SU-DHL-6 (cell line): ENCODE data around the gene PPP1R12B.
"Not testable (repeated sequence)": the region's sequence is repeated elsewhere in the genome, so short reads cannot be mapped to it uniquely, and the experiment has no call there.

Experiments
- H2AFZ ChIP-seq: fragments of 200-600 bp; sonication (generic); 2 replicates; pipeline ENCODE4 v1.6.1; 2014; ENCODE audit warnings: low read depth, mild to moderate bottlenecking, moderate library complexity, mixed read lengths, antibody characterized with exemption, low read length; ENCODE audit not compliant: severe bottlenecking
- H3F3A ChIP-seq: fragments of 200-600 bp; shearing (Covaris generic); 2 replicates; pipeline ENCODE4 v1.6.0; 2016; ENCODE audit warnings: antibody characterized with exemption, mild to moderate bottlenecking; ENCODE audit not compliant: insufficient read depth
- H3K27ac ChIP-seq: fragments of 200-600 bp; sonication (generic); 2 replicates; pipeline ENCODE4 v1.5.1; 2016; ENCODE audit warnings: low read depth, mild to moderate bottlenecking, low read length, moderate library complexity, mixed read lengths
- H3K27me3 ChIP-seq: fragments of 200-600 bp; sonication (generic), shearing (Covaris generic); 2 replicates; pipeline ENCODE4 v1.6.0; 2014; ENCODE audit warnings: mild to moderate bottlenecking, low read length
- H3K36me3 ChIP-seq: fragments of 200-600 bp; sonication (generic); 2 replicates; pipeline ENCODE4 v1.6.1; 2014; ENCODE audit warnings: mild to moderate bottlenecking, low read length, mixed read lengths
- H3K4me2 ChIP-seq: fragments of 300-600, 200-600 bp; shearing (Covaris generic), sonication (generic); 2 replicates; pipeline ENCODE4 v1.6.0; 2014; ENCODE audit warnings: low read length, low read depth, mild to moderate bottlenecking; ENCODE audit not compliant: poor library complexity, severe bottlenecking
- H3K4me3 ChIP-seq: fragments of 200-600 bp; sonication (generic); 2 replicates; pipeline ENCODE4 v1.5.1; 2014; ENCODE audit warnings: antibody characterized with exemption, low read length, mild to moderate bottlenecking, mixed read lengths; ENCODE audit not compliant: insufficient read depth, poor library complexity, severe bottlenecking
- H3K79me2 ChIP-seq: fragments of 200-600 bp; sonication (generic); 2 replicates; pipeline ENCODE4 v1.6.1; 2014; ENCODE audit warnings: mild to moderate bottlenecking, low read length, moderate library complexity; ENCODE audit not compliant: insufficient read depth
- H3K9ac ChIP-seq: fragments of 200-600 bp; sonication (generic); 2 replicates; pipeline ENCODE4 v1.7.0; 2014; ENCODE audit warnings: mild to moderate bottlenecking, low read length
- H3K9me2 ChIP-seq: fragments of 200-600 bp; sonication (generic); replicated peaks from 2 replicates; pipeline ENCODE4 v1.6.1; 2014; ENCODE audit warnings: low read length; ENCODE audit not compliant: insufficient read depth
- H3K9me3 ChIP-seq: fragments of 200-600 bp; sonication (generic); 2 replicates; pipeline ENCODE4 v1.6.1; 2014; ENCODE audit warnings: low read length, mixed read lengths; ENCODE audit not compliant: insufficient read depth
- H4K20me1 ChIP-seq: fragments of 200-600 bp; sonication (generic); 2 replicates; pipeline ENCODE4 v1.6.1; 2014; ENCODE audit warnings: low read depth, mild to moderate bottlenecking, antibody characterized with exemption, low read length, moderate library complexity, mixed read lengths
- EZH2phosphoT487 ChIP-seq: fragments of 200-600 bp; sonication (generic), shearing (Covaris generic); conservative IDR thresholded peaks from 2 replicates; pipeline ENCODE4 v1.6.1; 2018; ENCODE audit warnings: mild to moderate bottlenecking, antibody characterized with exemption, low read length, moderate library complexity, mixed read lengths
- TF ChIP-seq, protein P1 (sequence below): fragments of 200-600 bp; sonication (generic); IDR thresholded peaks from one replicate; pipeline ENCODE4 v1.5.1; 2017; ENCODE audit warnings: antibody characterized with exemption, mild to moderate bottlenecking, low read length, moderate library complexity; ENCODE audit not compliant: insufficient read depth, poor library complexity, severe bottlenecking

PPP1R12B gene

DNA sequence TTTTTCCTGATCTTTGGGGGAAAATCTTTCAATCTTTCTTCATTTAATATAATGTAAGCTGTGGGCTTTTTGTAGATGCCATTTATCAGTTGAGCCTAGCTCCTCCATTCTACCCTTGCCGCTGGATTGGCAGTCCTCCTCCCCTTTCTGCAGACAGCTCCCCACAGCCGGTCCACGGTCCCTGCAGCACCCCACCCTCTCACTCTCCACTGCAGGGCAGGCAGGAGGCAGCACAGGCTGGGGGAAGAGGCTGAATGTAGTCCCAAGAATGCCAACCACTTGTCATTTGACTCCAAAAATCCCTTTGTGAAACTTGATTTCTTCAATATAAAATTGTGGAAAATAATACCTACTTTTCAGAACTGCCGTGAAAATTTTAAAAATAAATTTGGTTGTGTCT is 265.1 kb downstream of the PPP1R12B start:
- no peak overlapping the region for H3K9ac ChIP-seq

DNA sequence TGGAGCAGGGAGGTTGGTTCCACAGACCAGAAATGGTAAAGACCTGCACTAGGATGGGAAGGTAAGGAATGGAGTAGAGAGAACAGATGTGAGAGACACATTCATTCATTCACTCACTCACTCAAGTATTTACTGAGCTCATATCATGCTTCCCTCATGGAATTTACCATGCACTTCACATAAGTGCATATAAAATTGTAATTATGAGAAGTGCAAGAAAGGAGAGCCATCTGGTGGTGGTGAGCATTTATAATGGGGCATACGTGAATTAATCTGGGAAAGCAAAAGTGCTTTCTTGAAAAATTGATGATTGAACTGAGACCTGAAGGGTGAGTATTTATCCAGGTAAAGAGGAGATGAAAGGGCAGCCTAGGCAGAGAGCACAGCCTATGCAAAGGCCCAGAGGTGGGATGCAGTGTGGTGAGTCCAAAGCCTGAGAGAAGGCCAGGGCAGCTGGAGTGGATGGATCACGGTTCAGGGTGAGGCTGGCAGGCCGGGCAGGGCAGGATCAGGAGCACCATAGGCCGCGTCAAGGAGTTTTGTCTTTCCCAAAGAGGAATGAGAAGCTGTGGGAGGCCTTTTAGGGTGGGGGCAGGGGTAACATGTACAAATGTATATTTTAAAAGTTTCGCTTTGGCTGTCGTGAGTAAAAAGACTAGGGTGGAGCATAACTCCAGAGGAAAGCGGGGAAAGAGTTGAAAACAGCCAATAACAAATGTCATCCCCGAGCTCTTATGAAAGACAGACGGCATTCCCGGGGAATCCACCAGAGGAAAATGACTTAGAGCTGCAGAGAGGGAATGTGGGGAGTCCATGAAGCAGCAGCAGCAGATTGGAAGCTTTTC is 266.1 kb downstream of the PPP1R12B start:
- not testable (repeated sequence) for H3K27me3 ChIP-seq, H4K20me1 ChIP-seq, H2AFZ ChIP-seq, H3K4me3 ChIP-seq, H3K4me2 ChIP-seq, H3K9me3 ChIP-seq, H3F3A ChIP-seq, H3K27ac ChIP-seq, H3K9me2 ChIP-seq, H3K36me3 ChIP-seq, H3K9ac ChIP-seq, H3K79me2 ChIP-seq

More for the DNA sequence above, 265.1 kb downstream of the PPP1R12B start:
- no peaks in the 10 kb centered on the region for H3K9me3 ChIP-seq
- TF ChIP-seq, protein P1, sequence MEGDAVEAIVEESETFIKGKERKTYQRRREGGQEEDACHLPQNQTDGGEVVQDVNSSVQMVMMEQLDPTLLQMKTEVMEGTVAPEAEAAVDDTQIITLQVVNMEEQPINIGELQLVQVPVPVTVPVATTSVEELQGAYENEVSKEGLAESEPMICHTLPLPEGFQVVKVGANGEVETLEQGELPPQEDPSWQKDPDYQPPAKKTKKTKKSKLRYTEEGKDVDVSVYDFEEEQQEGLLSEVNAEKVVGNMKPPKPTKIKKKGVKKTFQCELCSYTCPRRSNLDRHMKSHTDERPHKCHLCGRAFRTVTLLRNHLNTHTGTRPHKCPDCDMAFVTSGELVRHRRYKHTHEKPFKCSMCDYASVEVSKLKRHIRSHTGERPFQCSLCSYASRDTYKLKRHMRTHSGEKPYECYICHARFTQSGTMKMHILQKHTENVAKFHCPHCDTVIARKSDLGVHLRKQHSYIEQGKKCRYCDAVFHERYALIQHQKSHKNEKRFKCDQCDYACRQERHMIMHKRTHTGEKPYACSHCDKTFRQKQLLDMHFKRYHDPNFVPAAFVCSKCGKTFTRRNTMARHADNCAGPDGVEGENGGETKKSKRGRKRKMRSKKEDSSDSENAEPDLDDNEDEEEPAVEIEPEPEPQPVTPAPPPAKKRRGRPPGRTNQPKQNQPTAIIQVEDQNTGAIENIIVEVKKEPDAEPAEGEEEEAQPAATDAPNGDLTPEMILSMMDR, result no peak
- TF ChIP-seq EZH2phosphoT487, result no peak
- no peak overlapping the region for H3K4me3 ChIP-seq
- H3K36me3 ChIP-seq, result no peaks in the 10 kb centered on the region
- H3K27me3 ChIP-seq, result no peaks in the 10 kb centered on the region
- no peak overlapping the region for H3K27ac ChIP-seq
- H2AFZ ChIP-seq, result no peak overlapping the region
- H3K79me2 ChIP-seq, result no peaks in the 10 kb centered on the region
- H4K20me1 ChIP-seq, result no peaks in the 10 kb centered on the region
- no peak overlapping the region for H3K4me2 ChIP-seq
- H3K9me2 ChIP-seq, result no peaks in the 10 kb centered on the region
- no peaks in the 10 kb centered on the region for H3F3A ChIP-seq

DNA sequence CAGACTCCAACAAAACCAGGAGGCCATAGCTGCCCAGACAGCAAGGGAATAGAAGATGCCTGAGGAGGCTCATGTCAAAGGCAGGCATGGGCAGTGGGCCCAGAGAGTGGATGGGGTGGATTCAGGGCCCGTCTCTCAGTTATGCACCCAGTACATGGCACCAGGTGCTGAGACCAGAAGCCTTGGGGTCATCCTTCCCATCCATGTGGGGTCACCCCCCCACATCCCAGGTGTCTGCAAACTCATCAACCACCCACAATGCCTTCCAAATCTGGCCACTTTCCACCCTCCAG is 266.7 kb downstream of the PPP1R12B start:
- not testable (repeated sequence) for H4K20me1 ChIP-seq, H3F3A ChIP-seq, H3K9me3 ChIP-seq, H3K79me2 ChIP-seq, H3K27ac ChIP-seq, H3K27me3 ChIP-seq, H3K9ac ChIP-seq, H3K9me2 ChIP-seq, H2AFZ ChIP-seq, H3K4me3 ChIP-seq, H3K4me2 ChIP-seq, H3K36me3 ChIP-seq

DNA sequence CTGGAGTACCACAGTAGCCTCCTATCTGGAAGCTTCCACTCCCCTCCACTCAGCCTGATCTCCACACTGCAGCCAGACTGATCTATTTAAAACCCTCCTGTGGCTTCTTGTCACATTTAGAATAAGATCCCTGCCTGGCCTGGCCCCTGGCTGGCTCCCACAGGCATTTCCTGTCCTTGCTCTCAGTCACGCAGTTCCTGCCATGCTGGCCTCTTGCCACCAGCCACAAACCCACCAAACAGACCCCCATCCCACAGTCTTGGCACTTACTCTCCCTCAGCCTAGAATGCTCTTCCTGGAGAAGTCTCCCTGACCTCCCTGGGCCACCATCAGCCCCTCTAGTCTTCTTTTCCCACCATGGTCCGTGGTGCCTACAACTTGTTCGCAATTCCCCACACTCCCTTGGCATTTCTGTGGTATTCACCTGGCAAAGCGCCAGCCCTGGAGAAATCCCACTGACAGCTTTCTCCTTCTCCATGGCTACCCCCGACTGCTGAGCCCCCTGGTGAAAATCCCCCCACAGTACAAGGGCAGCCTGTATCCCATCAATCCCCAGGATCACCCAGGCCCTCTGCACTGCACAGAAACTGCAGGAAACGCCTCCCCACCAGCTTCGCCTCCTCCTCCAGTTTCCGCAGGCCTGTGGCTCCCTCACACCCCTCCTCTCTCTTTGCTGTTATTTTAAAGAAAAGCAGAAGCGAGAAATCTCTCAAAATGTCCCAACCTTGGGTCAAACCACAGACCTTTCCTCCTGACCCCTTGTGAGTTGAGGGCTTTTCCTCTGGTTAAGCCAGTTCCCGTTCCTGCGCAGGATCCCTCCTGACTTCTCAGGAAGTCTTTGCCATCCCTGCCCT is 267.2 kb downstream of the PPP1R12B start:
- Histone ChIP-seq H3K9ac (no peak overlapping the region), H3K79me2 (no peaks in the 10 kb centered on the region), H3K4me2 (no peak overlapping the region)

More for the DNA sequence above, 267.2 kb downstream of the PPP1R12B start:
- H3K9me2 ChIP-seq, result no peaks in the 10 kb centered on the region
- H3K27me3 ChIP-seq, result no peaks in the 10 kb centered on the region
- TF ChIP-seq, protein P1, result no peak
- no peak for TF ChIP-seq EZH2phosphoT487
- no peak overlapping the region for H3K4me3 ChIP-seq
- H3K36me3 ChIP-seq, result no peaks in the 10 kb centered on the region
- H3K27ac ChIP-seq, result no peak overlapping the region
- no peaks in the 10 kb centered on the region for H3F3A ChIP-seq
- no peaks in the 10 kb centered on the region for H4K20me1 ChIP-seq
- H3K9me3 ChIP-seq, result no peaks in the 10 kb centered on the region
- H2AFZ ChIP-seq, result no peak overlapping the region
